Tibial nerve (tissue), 4 donors: ENCODE results near the gene TMEM269.

Experiments used
- CTCF ChIP-seq, 5 experiments: fragments of 200-600 bp in 3 of 5; fragments of 450-650 bp in 2 of 5; sonication (generic) in 3 of 5; IDR thresholded peaks; one replicate each; pipeline ENCODE4 v1.5.1; 2016 to 2019; ENCODE audit warnings: antibody characterized with exemption in 5 of 5, mild to moderate bottlenecking in 3 of 5, moderate library complexity in 2 of 5
- EP300 ChIP-seq, 2 donors: sonication (generic); formaldehyde crosslinking; IDR thresholded peaks; one replicate each; pipeline ENCODE4 v1.6.1; 2017; ENCODE audit warnings: antibody characterized with exemption in 2 of 2, mild to moderate bottlenecking in 1 of 2
- POLR2A ChIP-seq, 2 donors: fragments of 450-650 bp; IDR thresholded peaks; one replicate each; pipeline ENCODE4 v1.6.1; 2017; ENCODE audit warnings: antibody characterized with exemption in 2 of 2, mild to moderate bottlenecking in 2 of 2, moderate library complexity in 2 of 2

- TF ChIP-seq CTCF (IDR thresholded peaks at IDR 0.05) (peak in 1 of 5 experiments; percentile 20), POLR2A (IDR thresholded peaks at IDR 0.05) (peak; percentile 98), EP300 (IDR thresholded peaks at IDR 0.05) (peak; percentile 98 to 99)
Observed at GRCh38 chr1:42766741-42767509, 17.9 kb upstream of the TMEM269 start, which contains the start of the genes C1orf50 and P3H1.
